Kidney epithelial cell (primary cell): ENCODE results near the gene LRRIQ3. TPM values are rescaled to one million over a fixed set of nuclear protein-coding genes. Genes with fewer than 3 reads are reported as not detected.

Experiments used
- DNase-seq: peaks from one replicate; pipeline ENCODE4 v3.0.0-alpha.2; 2010; ENCODE audit warnings: low read depth
- H3K27me3 ChIP-seq: 2 replicates; pipeline ENCODE4 v1.6.0; 2011; ENCODE audit warnings: low read length; ENCODE audit not compliant: control insufficient read depth, insufficient read depth
- H3K36me3 ChIP-seq: 2 replicates; pipeline ENCODE4 v1.5.1; 2011; ENCODE audit warnings: low read length; ENCODE audit not compliant: control insufficient read depth, insufficient read depth
- H3K4me3 ChIP-seq: 2 replicates; pipeline ENCODE4 v1.5.1; 2011; ENCODE audit warnings: low read depth, mild to moderate bottlenecking, control low read depth, low read length
- CTCF ChIP-seq: IDR thresholded peaks from 2 replicates; pipeline ENCODE4 v1.5.1; 2011; ENCODE audit warnings: mild to moderate bottlenecking, moderate library complexity, low read length, control low read depth, inconsistent platforms; ENCODE audit not compliant: insufficient read depth, poor library complexity, severe bottlenecking
- total RNA-seq: library from RNA; depleted of rRNA; stranded (reverse); fragments of >200 nt; gene quantifications from 2 replicates; pipeline ENCODE4 v1.2.3, GENCODE V29; 2015

The LRRIQ3 gene
- total RNA-seq, 1 donor from 2014 or later, result 1.9 TPM

GRCh38 chr1:74236440-74236839, 38.5 kb upstream of the LRRIQ3 start:
- H3K27me3 ChIP-seq, result no peaks in the 10 kb centered on the region
- H3K36me3 ChIP-seq, result no peaks in the 10 kb centered on the region
- TF ChIP-seq CTCF, result no peak
- H3K4me3 ChIP-seq, result no peak overlapping the region
- no peak for DNase-seq

- Histone ChIP-seq H3K4me3 (no peak within 1 kb of the TSS), H3K36me3 (no peaks in the 10 kb centered on the region), H3K27me3 (no peaks in the 10 kb centered on the region)
- no peak for TF ChIP-seq CTCF
- no peak for DNase-seq
These were observed 37.2 kb upstream of the LRRIQ3 start, which contains the start of gene TNNI3K for GRCh38 chr1:74235153-74235552. Gene TNNI3K (plus strand): TSS chr1:74235387. CDS start chr1:74235452, 65 bp downstream.

- no peak for DNase-seq
- Histone ChIP-seq H3K36me3 (no peaks in the 10 kb centered on the region), H3K27me3 (no peaks in the 10 kb centered on the region), H3K4me3 (no peak overlapping the region)
- TF ChIP-seq CTCF, result no peak
These were observed 25.5 kb upstream of the LRRIQ3 start for GRCh38 chr1:74223453-74223852.

GRCh38 chr1:74222701-74223100, 24.7 kb upstream of the LRRIQ3 start:
- DNase-seq, result no peak
- no peaks in the 10 kb centered on the region for H3K36me3 ChIP-seq
- H3K4me3 ChIP-seq, result no peak overlapping the region
- no peaks in the 10 kb centered on the region for H3K27me3 ChIP-seq
- no peak for TF ChIP-seq CTCF

GRCh38 chr1:74215229-74215628, 17.3 kb upstream of the LRRIQ3 start:
- Histone ChIP-seq H3K27me3 (no peaks in the 10 kb centered on the region), H3K4me3 (no peak overlapping the region), H3K36me3 (no peaks in the 10 kb centered on the region)
- no peak for TF ChIP-seq CTCF
- DNase-seq, result no peak

DNA sequence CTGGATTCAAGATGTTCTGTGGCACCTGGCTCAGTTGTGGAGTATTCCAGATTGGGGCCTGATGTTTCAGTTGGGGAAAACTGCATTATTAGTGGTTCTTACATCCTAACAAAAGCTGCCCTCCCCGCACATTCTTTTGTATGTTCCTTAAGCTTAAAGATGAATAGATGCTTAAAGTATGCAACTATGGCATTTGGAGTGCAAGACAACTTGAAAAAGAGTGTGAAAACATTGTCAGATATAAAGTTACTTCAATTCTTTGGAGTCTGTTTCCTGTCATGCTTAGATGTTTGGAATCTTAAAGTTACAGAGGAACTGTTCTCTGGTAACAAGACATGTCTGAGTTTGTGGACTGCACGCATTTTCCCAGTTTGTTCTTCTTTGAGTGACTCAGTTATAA, 7.3 kb upstream of the LRRIQ3 start:
- Histone ChIP-seq H3K27me3 (no peaks in the 10 kb centered on the region), H3K4me3 (no peak overlapping the region), H3K36me3 (no peaks in the 10 kb centered on the region)
- TF ChIP-seq CTCF, result no peak
- DNase-seq, result no peak
